Middle frontal gyrus (tissue), 1 donor: ENCODE results near the gene MMP15.
"Not testable (repeated sequence)": the region's sequence is repeated elsewhere in the genome, so short reads cannot be mapped to it uniquely, and the experiment has no call there.

Experiments
- DNase-seq: peaks from one replicate; pipeline ENCODE4 v3.0.0-alpha.2; 2015; ENCODE audit warnings: low spot score; ENCODE audit errors: extremely low spot score

MMP15 gene

DNA sequence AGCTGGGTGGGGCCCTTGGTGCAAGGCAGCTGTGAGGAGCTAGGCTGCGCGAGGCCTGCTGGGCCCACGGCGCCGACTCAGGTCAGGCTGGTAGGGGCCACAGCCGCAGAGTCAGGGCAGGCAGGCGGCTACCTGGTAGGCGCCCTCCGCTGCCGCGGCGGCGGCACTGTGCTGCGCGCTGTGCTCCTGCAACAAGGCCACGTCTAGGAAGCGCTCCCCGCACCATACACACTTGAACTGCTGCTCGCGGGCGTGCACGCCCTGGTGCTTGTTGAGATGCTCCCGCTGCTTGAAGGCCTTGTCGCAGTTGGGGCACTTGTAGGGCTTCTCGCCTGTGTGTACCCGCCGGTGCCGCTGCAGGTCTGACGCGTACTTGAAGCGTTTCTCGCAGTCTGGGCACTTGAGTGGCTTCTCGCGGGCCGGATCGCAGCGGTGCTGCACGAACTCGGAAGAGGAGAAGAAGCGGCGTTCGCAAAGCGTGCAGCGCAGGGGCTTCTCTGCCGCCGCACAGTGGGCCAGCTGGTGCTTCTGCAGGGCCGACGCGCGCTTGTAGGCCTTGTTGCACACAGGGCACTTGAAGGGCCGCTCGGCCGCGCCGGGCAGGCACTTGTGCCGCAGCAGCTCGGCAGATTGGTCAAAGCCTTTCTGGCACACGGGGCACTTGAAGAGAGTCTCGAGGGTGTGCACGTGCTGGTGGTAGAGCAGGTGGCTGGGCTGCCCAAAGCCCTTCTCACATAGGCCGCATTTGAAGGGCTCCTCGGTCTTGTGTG is 29.0 kb upstream of the MMP15 start:
- DNase-seq, result no peak

DNA sequence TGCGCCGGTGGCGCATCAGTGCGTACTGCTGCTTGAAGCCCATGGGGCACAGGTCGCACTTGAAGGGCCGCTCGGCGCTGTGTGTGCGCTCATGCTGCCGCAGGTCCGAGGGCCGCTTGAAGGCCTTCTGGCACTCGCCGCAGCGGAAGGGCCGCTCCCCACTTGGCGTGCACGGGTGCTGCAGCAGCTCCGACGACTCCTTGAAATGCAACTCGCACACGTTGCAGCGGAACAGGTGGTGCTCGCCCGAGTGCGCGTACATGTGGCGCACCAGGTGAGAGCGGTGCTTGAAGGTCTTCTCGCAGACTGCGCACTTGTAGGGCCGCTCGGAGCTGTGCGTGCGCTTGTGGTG is 28.4 kb upstream of the MMP15 start:
- no peak for DNase-seq

DNA sequence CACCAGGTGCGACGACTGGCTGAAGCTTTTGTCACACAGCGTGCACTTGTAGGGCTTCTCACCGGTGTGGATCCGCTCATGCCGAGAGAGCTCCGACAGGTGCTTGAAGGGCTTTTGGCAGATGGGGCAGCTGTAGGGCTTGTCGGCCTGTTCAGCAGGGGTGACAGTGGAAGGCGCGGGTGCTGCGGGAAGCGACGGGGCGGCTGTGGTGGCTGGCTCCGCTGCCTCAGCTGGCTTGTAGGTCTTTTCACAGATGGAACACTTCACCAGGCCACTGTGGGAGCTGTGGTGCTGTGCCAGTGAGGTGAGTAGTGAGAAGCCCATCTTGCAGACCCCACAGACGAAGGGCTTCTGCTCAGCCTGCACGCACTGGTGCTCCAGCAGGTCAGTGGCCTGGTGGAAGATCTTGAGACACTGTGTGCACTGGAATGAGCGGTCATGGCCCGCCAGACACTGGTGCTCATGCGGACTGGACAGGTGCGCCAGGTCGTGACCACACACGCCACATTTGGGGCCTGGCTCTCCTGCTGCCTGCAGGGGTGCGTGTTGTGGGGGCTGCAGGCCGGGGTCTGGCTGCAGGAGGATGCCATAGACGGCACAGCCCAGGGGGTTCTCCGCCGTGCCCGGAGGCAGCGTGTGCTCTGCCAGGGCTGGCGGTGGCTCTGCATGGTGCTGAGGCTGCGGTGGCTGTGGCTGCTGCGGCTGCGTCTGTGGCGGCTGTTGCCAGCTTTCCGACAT is 27.9 kb upstream of the MMP15 start:
- DNase-seq, result no peak

DNA sequence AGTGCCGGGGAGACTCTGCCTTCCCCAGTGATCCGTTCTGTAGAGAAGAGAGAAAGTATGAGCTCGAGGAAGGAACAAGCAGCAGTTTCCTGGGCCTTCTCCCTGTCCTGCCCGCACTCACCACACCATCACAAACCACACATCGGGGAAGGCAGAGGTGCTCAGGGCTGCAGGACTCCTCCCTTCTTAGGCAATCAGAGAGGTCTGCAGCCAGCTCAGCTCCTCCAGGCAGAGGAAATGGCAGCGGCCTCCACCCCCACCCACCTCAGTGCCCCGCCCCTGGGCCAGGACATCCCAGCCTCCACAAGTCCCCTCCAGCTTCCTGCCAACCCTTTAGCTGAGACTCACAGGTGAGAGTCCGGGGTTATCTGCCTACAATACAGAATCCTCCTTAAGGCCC is 27.1 kb upstream of the MMP15 start:
- no peak for DNase-seq

- no peak for DNase-seq
Observed at GRCh38 chr16:57998992-57999365, 26.6 kb upstream of the MMP15 start.

DNA sequence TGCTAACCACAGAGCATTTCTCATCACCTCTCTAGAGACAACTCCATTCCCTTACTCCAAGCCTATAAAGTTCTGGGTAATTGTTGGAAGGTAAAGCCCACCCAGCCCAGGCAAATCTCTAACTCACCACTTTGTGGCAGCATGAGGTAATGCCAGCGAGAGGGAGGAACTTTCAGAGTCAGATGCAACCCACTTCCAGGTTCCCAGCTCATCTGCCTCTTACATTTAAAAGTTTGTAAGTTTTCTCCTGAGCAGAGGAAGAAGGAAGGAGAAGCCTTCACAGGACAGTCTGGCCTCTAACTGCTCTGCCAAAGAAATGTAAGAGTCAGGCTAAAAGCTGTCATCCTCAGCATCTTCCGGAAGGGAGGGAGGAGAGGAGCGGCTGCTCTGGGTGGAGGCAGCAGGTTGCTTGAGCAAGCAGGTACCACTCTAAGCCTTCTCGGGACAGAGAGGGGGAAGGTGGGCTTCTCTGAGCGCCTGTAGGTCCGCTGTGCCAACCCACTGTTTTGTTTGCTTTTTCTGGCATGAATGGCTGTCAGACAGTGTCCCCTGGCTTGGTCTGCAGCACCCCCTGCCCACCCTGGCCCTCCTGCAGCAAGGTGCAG is 26.1 kb upstream of the MMP15 start:
- DNase-seq, result no peak

DNA sequence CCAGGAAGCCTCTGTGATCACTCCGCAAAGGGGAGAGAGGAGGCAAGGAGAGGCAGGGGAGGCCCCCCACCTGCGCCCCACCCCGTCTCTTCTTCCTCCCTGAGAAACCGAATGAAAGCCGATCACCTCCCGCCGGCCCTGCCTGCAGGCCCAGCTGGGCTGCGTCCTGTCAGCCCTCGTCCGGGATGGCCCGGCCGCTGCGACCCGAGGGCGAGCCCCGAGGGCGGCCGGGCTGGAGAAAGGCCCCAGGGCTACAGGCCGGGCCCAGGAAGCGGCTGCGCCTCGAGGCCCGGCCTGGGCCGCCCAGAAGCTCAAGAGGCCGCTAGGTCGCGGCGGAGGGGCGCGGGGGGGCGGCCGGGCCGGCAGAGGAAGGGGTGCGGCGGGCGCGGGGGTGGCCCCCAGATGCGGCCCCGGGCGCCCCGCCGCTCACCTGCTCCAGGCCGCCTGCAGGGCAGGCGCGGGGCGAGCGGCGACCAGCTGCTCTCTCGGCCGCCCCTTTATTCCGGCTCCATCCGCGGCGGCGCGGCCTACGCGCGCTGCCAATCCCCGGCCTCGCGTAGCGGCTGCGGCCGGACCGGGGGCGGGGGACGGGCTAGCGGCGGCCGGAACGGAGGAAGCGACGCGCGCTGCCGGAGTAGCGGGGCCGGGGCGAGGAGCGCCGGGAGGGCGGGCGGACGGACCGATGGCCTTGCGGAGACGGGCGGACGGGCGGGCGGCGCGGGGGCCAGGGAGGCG is 25.4 kb upstream of the MMP15 start, which contains the start of gene ZNF319:
ZNF319 (minus strand) TSS at position 702 of the 735 bp plus-strand sequence. CDS start 2,407 bp downstream, outside the sequence.
- no peak for DNase-seq

DNA sequence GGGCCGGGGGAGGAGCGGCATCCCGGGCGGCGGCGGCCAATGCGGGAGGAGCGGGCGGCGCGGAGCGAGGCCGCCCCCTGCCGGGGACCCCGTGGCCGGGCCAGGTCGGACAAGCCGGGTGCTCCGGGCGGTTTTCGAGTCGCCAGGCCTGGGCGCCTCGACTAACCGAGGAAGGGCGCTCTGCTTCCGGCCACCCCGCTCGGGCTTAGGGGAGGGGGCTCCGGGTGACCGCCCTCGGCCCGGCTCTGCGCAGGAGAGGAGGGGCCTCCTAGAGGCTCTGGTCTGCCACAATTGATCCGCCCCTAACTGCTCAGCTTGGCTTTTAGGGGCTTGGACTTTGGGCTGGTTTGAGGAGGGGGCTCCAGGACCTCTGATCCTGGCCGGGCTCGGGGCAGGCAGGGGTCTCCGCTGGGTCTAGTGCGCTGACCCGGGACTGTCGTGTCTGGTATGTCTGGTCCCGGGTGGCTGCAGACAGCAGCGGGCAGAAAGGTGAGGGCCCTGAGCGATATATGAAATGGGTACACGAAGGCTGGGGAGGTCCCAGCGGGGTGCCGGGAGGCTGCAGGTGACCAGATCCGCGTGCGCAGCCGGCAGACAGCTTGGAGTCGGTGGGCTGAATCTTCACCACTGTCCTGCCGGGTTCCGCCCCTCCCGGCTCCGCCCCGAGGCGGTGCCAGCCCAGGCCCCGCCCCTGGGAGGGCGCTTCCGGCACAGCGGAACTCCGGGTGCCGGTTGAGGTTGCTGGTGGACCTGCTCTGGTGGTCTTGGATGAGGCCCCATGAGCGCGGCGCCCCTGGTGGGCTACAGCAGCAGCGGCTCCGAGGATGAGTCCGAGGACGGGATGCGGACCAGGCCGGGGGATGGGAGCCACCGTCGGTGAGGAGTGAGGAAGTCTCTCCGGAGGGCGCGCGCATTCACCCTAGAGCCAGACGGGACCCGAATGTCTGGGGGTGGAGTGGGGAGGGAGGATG is 24.6 kb upstream of the MMP15 start, which contains the start of gene USB1:
USB1 (plus strand) TSS at position 702 of the 971 bp plus-strand sequence; CDS start at position 779, 77 bp downstream.
- peak; percentile 80 for DNase-seq

DNA sequence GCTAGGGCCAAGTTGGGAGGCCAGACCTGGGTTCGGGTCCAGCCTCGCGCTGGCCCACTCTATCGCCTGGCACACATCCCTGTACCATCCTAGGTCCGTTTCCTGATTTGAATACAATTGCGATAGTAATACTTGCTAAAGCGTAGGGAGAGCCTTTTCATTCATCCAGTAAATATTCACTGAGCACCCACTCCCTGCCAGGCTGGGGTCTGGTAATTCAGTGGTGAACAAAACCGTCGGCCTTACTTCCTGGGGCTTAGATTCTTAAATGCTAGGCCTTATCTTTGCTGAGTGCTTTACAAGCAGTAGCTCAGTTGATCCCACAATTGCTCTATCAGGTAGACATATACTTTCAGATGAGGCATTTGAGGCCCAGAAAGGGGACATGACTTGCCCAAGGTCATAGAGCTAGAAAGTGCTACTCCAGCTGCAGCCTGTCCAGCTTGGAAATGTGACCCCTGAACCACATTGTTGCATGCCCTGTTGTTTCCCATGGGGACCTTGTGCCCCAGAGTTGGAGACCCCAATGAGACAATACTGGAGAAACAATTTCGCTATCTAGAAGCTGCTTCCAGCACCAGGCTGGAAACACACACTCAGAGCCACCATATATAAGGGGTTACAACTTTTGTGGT is 23.7 kb upstream of the MMP15 start:
- no peak for DNase-seq

DNA sequence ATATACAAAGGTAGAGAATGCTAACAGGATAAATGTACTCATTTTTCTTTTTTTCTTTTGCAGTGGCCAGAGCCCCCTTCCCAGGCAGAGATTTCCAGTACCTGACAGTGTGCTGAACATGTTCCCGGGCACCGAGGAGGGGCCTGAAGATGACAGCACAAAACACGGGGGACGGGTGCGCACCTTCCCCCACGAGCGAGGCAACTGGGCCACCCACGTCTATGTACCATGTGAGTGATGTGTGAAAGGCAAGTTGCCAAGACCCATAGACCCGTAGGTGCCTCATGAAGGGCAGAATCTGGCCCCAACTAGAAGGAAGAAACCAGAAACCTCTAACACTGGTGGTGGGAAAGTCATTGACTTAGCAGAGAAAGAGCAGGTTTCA is 23.1 kb upstream of the MMP15 start:
- DNase-seq, result no peak

GRCh38 chr16:58002936-58003335 is 22.6 kb upstream of the MMP15 start:
- DNase-seq, result no peak

DNA sequence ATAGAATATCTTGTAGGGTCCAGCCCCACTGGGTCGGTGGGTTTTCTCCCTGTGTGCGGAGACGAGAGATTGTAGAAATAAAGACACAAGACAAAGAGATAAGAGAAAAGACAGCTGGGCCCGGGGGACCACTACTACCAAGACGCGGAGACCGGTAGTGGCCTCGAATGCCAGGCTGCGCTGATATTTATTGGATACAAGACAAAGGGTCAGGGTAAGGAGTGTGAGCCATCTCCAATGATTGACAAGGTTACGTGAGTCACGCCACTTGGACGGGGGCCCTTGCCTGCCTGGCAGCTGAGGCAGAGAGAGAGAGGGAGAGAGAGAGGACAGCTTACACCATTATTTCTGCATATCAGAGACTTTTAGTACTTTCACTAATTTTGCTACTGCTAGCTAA is 20.8 kb upstream of the MMP15 start:
- not testable (repeated sequence) for DNase-seq

DNA sequence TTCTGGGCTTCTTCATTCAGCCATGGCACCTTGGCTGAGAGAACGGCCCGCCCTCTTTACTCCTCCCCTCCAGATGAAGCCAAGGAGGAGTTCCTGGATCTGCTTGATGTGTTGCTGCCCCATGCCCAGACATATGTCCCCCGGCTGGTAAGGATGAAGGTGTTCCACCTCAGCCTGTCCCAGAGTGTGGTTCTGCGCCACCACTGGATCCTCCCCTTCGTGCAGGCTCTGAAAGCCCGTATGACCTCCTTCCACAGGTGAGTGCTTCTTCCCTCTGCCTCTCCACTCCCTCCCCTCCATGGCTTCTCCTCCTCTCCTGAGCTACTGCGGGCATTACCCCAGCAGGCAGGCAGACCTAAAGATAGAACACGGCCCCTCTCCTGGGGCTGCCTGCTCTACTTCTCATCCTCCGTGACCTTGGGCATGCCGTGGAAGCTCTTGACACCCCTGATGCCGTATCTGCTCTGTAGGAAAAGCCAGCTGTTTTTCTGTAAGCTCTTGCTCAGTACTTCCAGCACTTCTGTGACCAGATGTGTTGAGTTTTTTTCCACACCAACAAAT is 15.6 kb upstream of the MMP15 start:
- DNase-seq, result no peak

DNA sequence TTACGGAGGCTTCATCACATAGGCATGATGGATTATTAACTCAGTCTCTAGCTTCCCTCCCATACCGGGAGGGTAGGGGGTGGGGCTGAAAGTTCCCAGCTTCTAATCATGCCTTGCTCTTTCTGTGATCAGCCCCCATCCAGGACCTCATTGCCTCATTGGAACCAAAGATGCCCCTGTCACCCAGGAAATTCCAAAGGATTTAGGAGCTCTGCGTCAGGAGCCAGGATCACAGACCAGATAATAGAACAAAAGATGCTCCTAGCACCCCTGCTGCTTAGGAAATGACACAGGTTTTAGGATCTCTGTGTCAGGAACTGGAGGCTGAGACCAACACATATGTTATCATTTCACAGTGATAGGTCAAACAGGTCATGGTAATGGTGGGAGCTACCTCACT is 14.7 kb upstream of the MMP15 start:
- no peak for DNase-seq

- DNase-seq, result no peak
Observed at GRCh38 chr16:58011652-58012051, 13.9 kb upstream of the MMP15 start.

- DNase-seq, result no peak
Observed at GRCh38 chr16:58012481-58012880, 13.1 kb upstream of the MMP15 start.

GRCh38 chr16:58013201-58013956 is 12.2 kb upstream of the MMP15 start:
- no peak for DNase-seq

- DNase-seq, result no peak
Observed at GRCh38 chr16:58016840-58017446, 8.6 kb upstream of the MMP15 start.

DNA sequence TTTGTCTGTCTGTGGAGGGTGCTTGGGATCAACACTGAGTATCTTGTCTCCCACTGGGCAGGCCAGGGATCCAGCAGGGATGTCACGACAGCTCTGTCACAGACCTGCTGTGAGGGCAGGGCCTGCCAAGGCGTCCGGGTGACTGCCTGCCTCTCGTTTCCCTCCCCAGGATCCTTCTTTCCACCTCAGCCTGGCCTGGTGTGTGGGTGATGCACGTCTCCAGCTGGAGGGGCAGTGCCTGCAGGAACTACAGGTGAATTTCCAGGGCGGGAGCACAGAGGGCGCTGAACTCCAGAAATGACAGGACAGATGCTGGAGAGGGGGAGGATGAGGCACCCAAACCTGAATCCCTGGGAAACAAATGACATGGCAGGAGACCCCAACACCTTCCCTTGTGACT is 6.8 kb upstream of the MMP15 start:
- DNase-seq, result no peak
